ENCODE data around the gene CARD11. TPM values are rescaled to one million over a fixed set of nuclear protein-coding genes. Genes with fewer than 3 reads are reported as not detected.

CARD11 gene
- total RNA-seq, 3 donors from 2014 or later: 0.80 to 2.9 (median 2.0) TPM

DNA sequence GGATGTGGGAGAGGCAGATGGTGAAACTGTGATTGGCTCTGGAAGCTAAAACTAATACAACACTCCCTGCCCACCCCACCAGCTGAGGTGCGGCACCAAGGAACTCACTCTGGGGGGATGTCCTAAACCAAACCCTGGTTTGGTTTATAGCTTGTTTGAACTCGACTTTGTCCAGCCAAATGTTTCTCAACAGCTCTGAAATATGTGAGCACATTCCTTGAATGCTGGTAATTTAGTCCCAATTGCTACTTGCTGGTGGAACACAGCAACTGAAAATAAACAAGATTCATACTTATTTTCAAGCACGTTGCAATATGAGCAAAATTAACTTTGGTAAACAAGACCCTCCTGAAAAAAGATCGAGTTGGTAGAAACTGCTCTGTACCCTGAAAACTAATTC, 39.7 kb upstream of the CARD11 start:
- H3K9me3 ChIP-seq: peaks cover 4 to 7% of the 10 kb centered on the region in 2 donors
- intact Hi-C loops (cut with DNase I; ENCODE audit: low total_unique reads): no loop called here
- H3K27ac ChIP-seq: no peak overlapping the region
- H3K27me3 ChIP-seq: no peaks in the 10 kb centered on the region
- H3K4me1 ChIP-seq: no peaks in the 10 kb centered on the region
- H3K4me3 ChIP-seq: no peak overlapping the region
- H3K36me3 ChIP-seq: no peaks in the 10 kb centered on the region
- TF ChIP-seq, protein P1, sequence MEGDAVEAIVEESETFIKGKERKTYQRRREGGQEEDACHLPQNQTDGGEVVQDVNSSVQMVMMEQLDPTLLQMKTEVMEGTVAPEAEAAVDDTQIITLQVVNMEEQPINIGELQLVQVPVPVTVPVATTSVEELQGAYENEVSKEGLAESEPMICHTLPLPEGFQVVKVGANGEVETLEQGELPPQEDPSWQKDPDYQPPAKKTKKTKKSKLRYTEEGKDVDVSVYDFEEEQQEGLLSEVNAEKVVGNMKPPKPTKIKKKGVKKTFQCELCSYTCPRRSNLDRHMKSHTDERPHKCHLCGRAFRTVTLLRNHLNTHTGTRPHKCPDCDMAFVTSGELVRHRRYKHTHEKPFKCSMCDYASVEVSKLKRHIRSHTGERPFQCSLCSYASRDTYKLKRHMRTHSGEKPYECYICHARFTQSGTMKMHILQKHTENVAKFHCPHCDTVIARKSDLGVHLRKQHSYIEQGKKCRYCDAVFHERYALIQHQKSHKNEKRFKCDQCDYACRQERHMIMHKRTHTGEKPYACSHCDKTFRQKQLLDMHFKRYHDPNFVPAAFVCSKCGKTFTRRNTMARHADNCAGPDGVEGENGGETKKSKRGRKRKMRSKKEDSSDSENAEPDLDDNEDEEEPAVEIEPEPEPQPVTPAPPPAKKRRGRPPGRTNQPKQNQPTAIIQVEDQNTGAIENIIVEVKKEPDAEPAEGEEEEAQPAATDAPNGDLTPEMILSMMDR (IDR thresholded peaks at IDR 0.05): no peak
- TF ChIP-seq POLR2A (IDR thresholded peaks at IDR 0.05): no peak
- no peak for TF ChIP-seq POLR2AphosphoS5 (IDR thresholded peaks at IDR 0.05)
- no peak for DNase-seq (ENCODE audit: low spot score in 2 of 2)

DNA sequence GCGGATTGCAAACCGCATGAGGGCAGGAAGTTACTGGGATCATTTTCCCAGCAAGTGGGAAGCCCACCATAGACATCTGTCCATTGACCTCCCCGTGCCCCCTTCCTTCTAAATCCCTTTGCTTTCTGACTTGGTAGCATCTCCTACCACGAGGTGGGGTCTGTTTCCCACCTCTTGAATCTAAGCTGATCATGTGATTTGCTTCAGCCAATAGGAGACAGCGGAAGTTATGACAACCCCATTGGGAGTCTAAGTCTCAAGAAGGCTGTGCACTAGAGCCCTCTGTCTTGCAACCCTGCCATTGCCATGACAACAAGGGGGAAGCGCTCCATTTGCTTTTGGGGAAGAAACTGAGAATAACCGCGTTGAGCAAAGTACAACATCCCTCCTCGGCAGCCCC, 39.2 kb upstream of the CARD11 start:
- H3K27ac ChIP-seq: no peak overlapping the region
- H3K9me3 ChIP-seq: peaks cover 4 to 7% of the 10 kb centered on the region in 2 donors
- H3K4me3 ChIP-seq: no peak overlapping the region
- intact Hi-C loops (cut with DNase I; ENCODE audit: low total_unique reads): no loop called here
- no peaks in the 10 kb centered on the region for H3K4me1 ChIP-seq
- no peaks in the 10 kb centered on the region for H3K27me3 ChIP-seq
- DNase-seq (ENCODE audit: low spot score in 2 of 2): no peak
- no peaks in the 10 kb centered on the region for H3K36me3 ChIP-seq
- TF ChIP-seq, protein P1 (IDR thresholded peaks at IDR 0.05): no peak
- TF ChIP-seq POLR2A (IDR thresholded peaks at IDR 0.05) (no peak), POLR2AphosphoS5 (IDR thresholded peaks at IDR 0.05) (no peak)

DNA sequence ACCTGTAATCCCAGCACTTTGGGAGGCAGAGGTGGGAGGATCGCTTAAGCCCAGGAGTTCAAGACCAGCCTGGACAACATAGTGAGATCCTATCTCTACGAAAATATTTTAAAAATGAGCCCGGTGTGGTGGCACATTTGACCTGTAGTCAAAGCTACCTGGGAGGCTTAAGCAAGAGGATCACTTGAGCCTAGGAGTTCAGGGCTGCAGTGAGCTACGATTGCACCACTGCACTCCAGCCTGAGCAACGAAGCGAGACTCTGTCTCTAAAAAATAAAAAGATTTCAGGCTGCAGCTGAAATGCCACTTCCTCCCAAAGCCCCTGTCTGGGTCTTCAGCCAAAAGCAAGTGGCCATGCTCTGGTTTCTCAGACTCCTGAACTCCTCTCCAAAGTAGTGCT, 38.7 kb upstream of the CARD11 start:
- DNase-seq (ENCODE audit: low spot score in 2 of 2): no peak
- Histone ChIP-seq H3K4me1 (no peaks in the 10 kb centered on the region), H3K9me3 (peaks cover 4 to 7% of the 10 kb centered on the region in 2 donors), H3K27me3 (no peaks in the 10 kb centered on the region), H3K36me3 (no peaks in the 10 kb centered on the region), H3K4me3 (no peak overlapping the region), H3K27ac (no peak overlapping the region)
- intact Hi-C loops (cut with DNase I; ENCODE audit: low total_unique reads): no loop called here
- TF ChIP-seq, protein P1 (IDR thresholded peaks at IDR 0.05): no peak
- TF ChIP-seq POLR2A (IDR thresholded peaks at IDR 0.05) (no peak), POLR2AphosphoS5 (IDR thresholded peaks at IDR 0.05) (no peak)

DNA sequence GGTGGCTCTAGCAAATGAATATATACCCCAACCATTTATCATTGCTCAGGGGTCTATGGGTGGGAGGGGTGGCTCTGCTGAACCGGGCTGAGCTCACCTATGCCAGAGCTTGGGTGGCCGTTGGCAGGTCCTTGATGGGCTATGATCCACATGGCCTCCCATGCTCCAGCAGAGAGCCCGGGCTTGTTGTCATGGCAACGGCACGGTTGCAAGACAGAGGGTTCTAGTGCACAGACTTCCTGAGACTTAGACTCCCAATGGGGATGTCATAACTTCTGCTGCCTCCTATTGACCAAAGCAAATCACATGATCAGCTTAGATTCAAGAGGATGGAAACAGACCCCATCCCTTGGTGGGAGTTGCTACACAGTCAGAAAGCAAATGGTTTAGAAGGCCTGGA, 36.4 kb upstream of the CARD11 start:
- no peaks in the 10 kb centered on the region for H3K27me3 ChIP-seq
- TF ChIP-seq POLR2AphosphoS5 (IDR thresholded peaks at IDR 0.05) (no peak), POLR2A (IDR thresholded peaks at IDR 0.05) (no peak)
- TF ChIP-seq, protein P1 (IDR thresholded peaks at IDR 0.05): no peak
- H3K4me1 ChIP-seq: no peaks in the 10 kb centered on the region
- DNase-seq (ENCODE audit: low spot score in 2 of 2): no peak
- peaks cover 17 to 21% of the 10 kb centered on the region in 2 donors for H3K9me3 ChIP-seq
- H3K4me3 ChIP-seq: no peak overlapping the region
- intact Hi-C loops (cut with DNase I; ENCODE audit: low total_unique reads): no loop called here
- H3K27ac ChIP-seq: no peak overlapping the region
- no peaks in the 10 kb centered on the region for H3K36me3 ChIP-seq

DNA sequence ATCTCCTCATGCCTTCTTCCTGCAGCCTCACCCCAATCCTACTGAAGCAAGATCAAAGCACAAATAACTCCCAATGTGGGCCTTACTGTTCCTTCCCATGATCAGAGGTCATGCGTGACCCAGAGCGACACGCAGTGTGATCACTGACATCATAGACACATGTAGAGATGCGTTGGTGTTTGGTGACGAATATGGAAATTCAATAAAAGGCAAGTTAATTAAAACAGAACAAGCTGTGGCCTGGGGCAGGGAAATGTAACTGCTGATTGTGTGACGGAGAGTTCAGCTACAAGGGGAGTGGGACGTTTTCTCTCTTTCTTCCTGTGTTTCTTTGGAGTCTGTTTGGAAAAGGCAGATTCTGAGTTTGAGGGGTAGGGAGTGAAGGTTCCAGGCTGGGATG, 34.8 kb upstream of the CARD11 start:
- Histone ChIP-seq H3K36me3 (no peaks in the 10 kb centered on the region), H3K9me3 (peaks cover 19 to 23% of the 10 kb centered on the region in 2 donors), H3K27ac (no peak overlapping the region), H3K4me3 (no peak overlapping the region), H3K4me1 (no peaks in the 10 kb centered on the region), H3K27me3 (no peaks in the 10 kb centered on the region)
- DNase-seq (ENCODE audit: low spot score in 2 of 2): no peak
- intact Hi-C loops (cut with DNase I; ENCODE audit: low total_unique reads): no loop called here
- TF ChIP-seq, protein P1 (IDR thresholded peaks at IDR 0.05): no peak
- TF ChIP-seq POLR2AphosphoS5 (IDR thresholded peaks at IDR 0.05): no peak
- TF ChIP-seq POLR2A (IDR thresholded peaks at IDR 0.05): no peak
